Upper lobe of left lung (tissue), 6 donors: Measurements from ENCODE around the gene HPCA. TPM values are rescaled to one million over a fixed set of nuclear protein-coding genes. Genes with fewer than 3 reads are reported as not detected.
A peak's percentile ranks its signal among the peaks of the same experiment; 100 is the strongest.

ENCODE experiments used
- ATAC-seq, 2 donors: fragments of 200-7000 bp; cut with Tn5 transposase; one replicate each; pipeline ENCODE4 v1.9.1; 2022; ENCODE audit warnings: mild to moderate bottlenecking in 2 of 2, moderate library complexity in 2 of 2; ENCODE audit not compliant: low FRiP score in 2 of 2
- DNase-seq, 2 donors: peaks; one replicate each; pipeline ENCODE4 v3.0.0-alpha.2; 2019 to 2020
- H3K27ac ChIP-seq, 4 donors: fragments of 200-600 bp; sonication (generic); one replicate each; pipeline ENCODE4 v1.5.1; 2016 to 2019
- H3K27me3 ChIP-seq, 4 donors: fragments of 200-600 bp; sonication (generic); one replicate each; pipeline ENCODE4 v1.5.1; 2017 to 2019
- H3K36me3 ChIP-seq, 4 donors: fragments of 200-600 bp; sonication (generic); one replicate each; pipeline ENCODE4 v1.5.1; 2016 to 2019
- H3K4me1 ChIP-seq, 4 donors: fragments of 200-600 bp; sonication (generic); one replicate each; pipeline ENCODE4 v1.5.1; 2018 to 2019
- H3K4me3 ChIP-seq, 4 donors: fragments of 200-600 bp; sonication (generic); one replicate each; pipeline ENCODE4 v1.5.1; 2017 to 2019; ENCODE audit warnings: mild to moderate bottlenecking in 2 of 4, moderate library complexity in 1 of 4
- H3K9me3 ChIP-seq, 4 donors: fragments of 200-600 bp; sonication (generic); one replicate each; pipeline ENCODE4 v1.5.1; 2018 to 2019
- CTCF ChIP-seq, 6 experiments: fragments of 450-650 bp in 4 of 6; fragments of 200-600 bp in 2 of 6; sonication (generic) in 2 of 6; IDR thresholded peaks; one replicate each; pipeline ENCODE4 v1.5.1; 2016 to 2019; ENCODE audit warnings: antibody characterized with exemption in 6 of 6
- EP300 ChIP-seq, 4 donors: sonication (generic); formaldehyde crosslinking; IDR thresholded peaks; one replicate each; pipeline ENCODE4 v1.5.1; 2017; ENCODE audit warnings: antibody characterized with exemption in 4 of 4, control low read depth in 2 of 4
- POLR2A ChIP-seq, 4 donors: fragments of 450-650 bp; IDR thresholded peaks; one replicate each; pipeline ENCODE4 v1.5.1; 2016 to 2017; ENCODE audit warnings: antibody characterized with exemption in 4 of 4, mild to moderate bottlenecking in 2 of 4
- POLR2AphosphoS5 ChIP-seq, 2 donors: sonication (generic); formaldehyde crosslinking; IDR thresholded peaks; one replicate each; pipeline ENCODE4 v1.5.1; 2017; ENCODE audit warnings: antibody characterized with exemption in 2 of 2
- WGBS, 2 donors: methylation state at CpG; one replicate each; pipeline ENCODE4 v1.1.5; 2017 to 2018; 5-methylcytosine and 5-hydroxymethylcytosine counted together
- total RNA-seq, 6 donors: library from RNA; depleted of rRNA in 4 of 6; stranded (reverse); fragments of >200 nt in 4 of 6; gene quantifications; one replicate each; pipeline versions ENCODE4 v1.1.0 to v1.2.1, GENCODE V29; 2016 to 2021
- donor health status: DM: no; HTN: no; CAD: no; lungs with moderate emphysema.
- donor health status: DM: no; HTN: yes; CAD: no; lungs with severe emphysema.

HPCA gene
- total RNA-seq, 6 donors from 2014 or later: not detected

- no peak for TF ChIP-seq POLR2A (IDR thresholded peaks at IDR 0.05)
- peak in 1 of 6 experiments; percentile 3 for TF ChIP-seq CTCF (IDR thresholded peaks at IDR 0.05)
- Histone ChIP-seq H3K27ac (peak within 1 kb of the TSS in 1 of 4 donors; percentile 63), H3K27me3 (peaks cover 0 to 8% (median 3%) of the 10 kb centered on the region in 4 donors), H3K4me3 (peak within 1 kb of the TSS; percentile 40 to 71 (median 68)), H3K9me3 (no peaks in the 10 kb centered on the region), H3K4me1 (peaks cover 8 to 16% (median 13%) of the 10 kb centered on the region in 4 donors), H3K36me3 (no peaks in the 10 kb centered on the region)
- WGBS, 2 donors: 5% methylated on average over 28 of the region's 92 CpGs; no CpG with 5 or more reads in 1 of the 2 donors
- ATAC-seq (peak in 1 of 2 donors; percentile 91), DNase-seq (peak; percentile 67 to 94)
Observed at GRCh38 chr1:32900956-32901822, 14.9 kb downstream of the HPCA start, which contains the start of gene TMEM54. Gene TMEM54, minus strand, starts transcription at chr1:32901389. Its CDS starts 151 bp downstream, at chr1:32901238.

- H3K27ac ChIP-seq: peak overlapping the region in 1 of 4 donors; percentile 63
- ATAC-seq: no peak
- H3K4me1 ChIP-seq: peaks cover 8 to 16% (median 13%) of the 10 kb centered on the region in 4 donors
- H3K9me3 ChIP-seq: no peaks in the 10 kb centered on the region
- H3K27me3 ChIP-seq: peaks cover 0 to 8% (median 3%) of the 10 kb centered on the region in 4 donors
- WGBS, 2 donors: 52 to 59% methylated on average over 18 to 24 of the region's 24 CpGs
- no peaks in the 10 kb centered on the region for H3K36me3 ChIP-seq
- DNase-seq: no peak
- no peak for TF ChIP-seq POLR2A (IDR thresholded peaks at IDR 0.05)
- no peak for TF ChIP-seq EP300 (IDR thresholded peaks at IDR 0.05)
- TF ChIP-seq POLR2AphosphoS5 (IDR thresholded peaks at IDR 0.05): no peak
- TF ChIP-seq CTCF (IDR thresholded peaks at IDR 0.05): no peak
- H3K4me3 ChIP-seq: peak overlapping the region; percentile 40 to 71 (median 68)
Observed at GRCh38 chr1:32901823-32902534, 15.7 kb downstream of the HPCA start.

GRCh38 chr1:32902535-32902920 lies 16.2 kb downstream of the HPCA start:
- Histone ChIP-seq H3K4me1 (peaks cover 8 to 18% (median 14%) of the 10 kb centered on the region in 4 donors), H3K27me3 (peaks cover 0 to 8% (median 3%) of the 10 kb centered on the region in 4 donors), H3K9me3 (no peaks in the 10 kb centered on the region), H3K36me3 (no peaks in the 10 kb centered on the region), H3K4me3 (no peak overlapping the region), H3K27ac (no peak overlapping the region)
- no peak for DNase-seq
- no peak for ATAC-seq
- WGBS, 2 donors: 72 to 77% methylated on average over 6 of the region's 6 CpGs
- TF ChIP-seq POLR2A (IDR thresholded peaks at IDR 0.05) (no peak), EP300 (IDR thresholded peaks at IDR 0.05) (no peak), POLR2AphosphoS5 (IDR thresholded peaks at IDR 0.05) (no peak), CTCF (IDR thresholded peaks at IDR 0.05) (no peak)

GRCh38 chr1:32903991-32904785 lies 17.9 kb downstream of the HPCA start:
- 72 to 81% methylated on average over 3 of the region's 3 CpGs for WGBS, 2 donors
- no peak overlapping the region for H3K27ac ChIP-seq
- no peaks in the 10 kb centered on the region for H3K36me3 ChIP-seq
- H3K4me3 ChIP-seq: no peak overlapping the region
- ATAC-seq (no peak), DNase-seq (no peak)
- H3K4me1 ChIP-seq: peaks cover 8 to 19% (median 14%) of the 10 kb centered on the region in 4 donors
- no peaks in the 10 kb centered on the region for H3K9me3 ChIP-seq
- TF ChIP-seq POLR2A (IDR thresholded peaks at IDR 0.05) (no peak), EP300 (IDR thresholded peaks at IDR 0.05) (no peak), CTCF (IDR thresholded peaks at IDR 0.05) (no peak), POLR2AphosphoS5 (IDR thresholded peaks at IDR 0.05) (no peak)
- peaks cover 0 to 8% (median 3%) of the 10 kb centered on the region in 4 donors for H3K27me3 ChIP-seq
